HG02798 (cell line): ENCODE results near the gene BBOF1.
A peak's percentile ranks its signal among the peaks of the same experiment; 100 is the strongest.

Experiments used
- ATAC-seq: cut with Tn5 transposase; IDR thresholded peaks from one replicate; pipeline ENCODE4 v1.9.1; 2021; ENCODE audit warnings: mild to moderate bottlenecking; ENCODE audit not compliant: unreplicated experiment, poor library complexity

BBOF1 gene

GRCh38 chr14:74022346-74022745, 3.2 kb downstream of the BBOF1 start:
- ATAC-seq: no peak

- no peak for ATAC-seq
Measured at GRCh38 chr14:74029136-74029535, 10.0 kb downstream of the BBOF1 start.

GRCh38 chr14:74034572-74034971, 15.4 kb downstream of the BBOF1 start:
- no peak for ATAC-seq

GRCh38 chr14:74035556-74035955, 16.4 kb downstream of the BBOF1 start:
- no peak for ATAC-seq

- no peak for ATAC-seq
Measured at GRCh38 chr14:74038020-74038859, 19.1 kb downstream of the BBOF1 start.

GRCh38 chr14:74042296-74042695, 23.1 kb downstream of the BBOF1 start:
- no peak for ATAC-seq

GRCh38 chr14:74045522-74045921, 26.4 kb downstream of the BBOF1 start:
- ATAC-seq: no peak

GRCh38 chr14:74048281-74048680, 29.1 kb downstream of the BBOF1 start:
- ATAC-seq: no peak

GRCh38 chr14:74049876-74050495, 30.8 kb downstream of the BBOF1 start:
- ATAC-seq: no peak

GRCh38 chr14:74062809-74063150, 43.6 kb downstream of the BBOF1 start:
- no peak for ATAC-seq

GRCh38 chr14:74064426-74064825, 45.3 kb downstream of the BBOF1 start:
- no peak for ATAC-seq

- ATAC-seq: no peak
Measured at GRCh38 chr14:74064883-74065282, 45.7 kb downstream of the BBOF1 start.

GRCh38 chr14:74065746-74066575, 46.8 kb downstream of the BBOF1 start:
- no peak for ATAC-seq

GRCh38 chr14:74077401-74077800, 58.3 kb downstream of the BBOF1 start:
- no peak for ATAC-seq

GRCh38 chr14:74080820-74081460, 61.8 kb downstream of the BBOF1 start:
- no peak for ATAC-seq

GRCh38 chr14:74081491-74081890, 62.3 kb downstream of the BBOF1 start:
- no peak for ATAC-seq

- ATAC-seq: no peak
Measured at GRCh38 chr14:74083161-74083560, 64.0 kb downstream of the BBOF1 start.

GRCh38 chr14:74083784-74084276, 64.7 kb downstream of the BBOF1 start:
- peak; percentile 19 for ATAC-seq

GRCh38 chr14:74084277-74085046, 65.3 kb downstream of the BBOF1 start, which contains the start of the genes ALDH6A1 and LIN52:
Gene ALDH6A1 (minus strand): TSS chr14:74084453. CDS start chr14:74084394, 59 bp downstream.
Gene LIN52 (plus strand): TSS chr14:74084956. CDS start chr14:74084975, 19 bp downstream.
- ATAC-seq: peak; percentile 93
